ENCODE measurements around the gene RPS28.

DNA sequence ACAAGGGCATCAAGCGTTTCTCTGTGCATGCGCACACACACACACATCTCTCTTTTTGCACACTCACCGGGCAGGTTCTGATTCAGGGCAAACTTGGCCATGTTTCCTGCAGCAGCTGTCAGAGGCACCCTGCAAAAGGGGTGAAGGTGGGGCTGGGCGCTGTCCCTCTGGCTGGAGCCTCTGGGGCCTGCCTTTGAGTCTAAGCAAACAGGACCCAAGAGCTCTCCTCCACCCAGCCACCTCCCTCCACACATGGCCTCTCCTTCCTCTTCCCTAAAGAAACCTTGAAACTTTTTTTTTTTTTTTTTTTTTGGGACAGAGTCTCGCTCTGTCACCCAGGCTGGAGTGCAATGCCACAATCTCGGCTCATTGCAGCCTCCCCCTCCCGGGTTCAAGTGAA lies 16.4 kb downstream of the RPS28 start:
- TF ChIP-seq, protein P1, sequence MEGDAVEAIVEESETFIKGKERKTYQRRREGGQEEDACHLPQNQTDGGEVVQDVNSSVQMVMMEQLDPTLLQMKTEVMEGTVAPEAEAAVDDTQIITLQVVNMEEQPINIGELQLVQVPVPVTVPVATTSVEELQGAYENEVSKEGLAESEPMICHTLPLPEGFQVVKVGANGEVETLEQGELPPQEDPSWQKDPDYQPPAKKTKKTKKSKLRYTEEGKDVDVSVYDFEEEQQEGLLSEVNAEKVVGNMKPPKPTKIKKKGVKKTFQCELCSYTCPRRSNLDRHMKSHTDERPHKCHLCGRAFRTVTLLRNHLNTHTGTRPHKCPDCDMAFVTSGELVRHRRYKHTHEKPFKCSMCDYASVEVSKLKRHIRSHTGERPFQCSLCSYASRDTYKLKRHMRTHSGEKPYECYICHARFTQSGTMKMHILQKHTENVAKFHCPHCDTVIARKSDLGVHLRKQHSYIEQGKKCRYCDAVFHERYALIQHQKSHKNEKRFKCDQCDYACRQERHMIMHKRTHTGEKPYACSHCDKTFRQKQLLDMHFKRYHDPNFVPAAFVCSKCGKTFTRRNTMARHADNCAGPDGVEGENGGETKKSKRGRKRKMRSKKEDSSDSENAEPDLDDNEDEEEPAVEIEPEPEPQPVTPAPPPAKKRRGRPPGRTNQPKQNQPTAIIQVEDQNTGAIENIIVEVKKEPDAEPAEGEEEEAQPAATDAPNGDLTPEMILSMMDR (conservative IDR thresholded peaks at IDR 0.05; ENCODE audit: low read depth, low read length), result no peak
- no peak for TF ChIP-seq EZH2 (IDR thresholded peaks at IDR 0.05; ENCODE audit: low read length, unreplicated experiment)
- TF ChIP-seq EZH2phosphoT487 (IDR thresholded peaks at IDR 0.05; ENCODE audit: borderline replicate concordance, low read length), result no peak

Measured in PC-3 (cell line).